OCI-LY1 (cell line): ENCODE results near the gene VSX2.

Experiments used
- H2AFZ ChIP-seq: fragments of 200-600 bp; sonication (generic), shearing (Covaris generic); 2 replicates; pipeline ENCODE4 v1.6.0; 2014; ENCODE audit warnings: antibody characterized with exemption, mild to moderate bottlenecking, low read length
- H3F3A ChIP-seq: fragments of 200-600 bp; sonication (generic), shearing (Covaris generic); 2 replicates; pipeline ENCODE4 v1.6.0; 2014; ENCODE audit warnings: mild to moderate bottlenecking, antibody characterized with exemption, low read length, moderate library complexity; ENCODE audit not compliant: insufficient read depth
- H3K27ac ChIP-seq: fragments of 200-600 bp; sonication (generic); 2 replicates; pipeline ENCODE4 v1.5.1; 2014; ENCODE audit warnings: low read length, mixed run types, mild to moderate bottlenecking, low read depth; ENCODE audit not compliant: poor library complexity, severe bottlenecking
- H3K27me3 ChIP-seq: fragments of 200-600 bp; sonication (generic); 2 replicates; pipeline ENCODE4 v1.6.0; 2014; ENCODE audit warnings: antibody characterized with exemption, mild to moderate bottlenecking, low read length, moderate library complexity; ENCODE audit not compliant: insufficient read depth
- H3K36me3 ChIP-seq: fragments of 200-600 bp; sonication (generic); 2 replicates; pipeline ENCODE4 v1.6.1; 2014; ENCODE audit warnings: mild to moderate bottlenecking, antibody characterized with exemption, low read length, moderate library complexity, mixed read lengths; ENCODE audit not compliant: insufficient read depth
- H3K4me1 ChIP-seq: fragments of 200-600 bp; sonication (generic); 2 replicates; pipeline ENCODE4 v1.5.1; 2014; ENCODE audit warnings: mild to moderate bottlenecking, low read length, moderate library complexity; ENCODE audit not compliant: insufficient read depth, severe bottlenecking
- H3K4me2 ChIP-seq: fragments of 200-600 bp; sonication (generic), shearing (Covaris generic); 2 replicates; pipeline ENCODE4 v1.6.1; 2014; ENCODE audit warnings: low read length
- H3K4me3 ChIP-seq: fragments of 200-600 bp; sonication (generic); 2 replicates; pipeline ENCODE4 v1.5.1; 2014; ENCODE audit warnings: low read length, low read depth, mild to moderate bottlenecking, mixed read lengths; ENCODE audit not compliant: poor library complexity, severe bottlenecking
- H3K79me2 ChIP-seq: fragments of 200-600 bp; shearing (Covaris generic); 2 replicates; pipeline ENCODE4 v1.6.1; 2016; ENCODE audit warnings: mixed run types, low read length, mixed read lengths; ENCODE audit not compliant: insufficient read depth
- H3K9ac ChIP-seq: fragments of 200-600 bp; sonication (generic), shearing (Covaris generic); 2 replicates; pipeline ENCODE4 v1.6.1; 2014; ENCODE audit warnings: mild to moderate bottlenecking, low read length, mixed read lengths
- H3K9me2 ChIP-seq: fragments of 200-600 bp; sonication (generic), shearing (Covaris generic); 2 replicates; pipeline ENCODE4 v1.6.1; 2014; ENCODE audit warnings: low read depth, mild to moderate bottlenecking, low read length, mixed read lengths
- H3K9me3 ChIP-seq: fragments of 200-600 bp; shearing (Covaris generic); 2 replicates; pipeline ENCODE4 v1.6.1; 2014; ENCODE audit warnings: low read length, mixed read lengths
- H4K20me1 ChIP-seq: fragments of 200-600 bp; sonication (generic), shearing (Covaris generic); 2 replicates; pipeline ENCODE4 v1.6.0; 2016; ENCODE audit warnings: mild to moderate bottlenecking, low read length; ENCODE audit not compliant: insufficient read depth
- EZH2 ChIP-seq: fragments of 200-600 bp; sonication (generic), shearing (Covaris generic); IDR thresholded peaks from 2 replicates; pipeline ENCODE4 v1.8.0; 2017; ENCODE audit warnings: borderline replicate concordance, mixed run types, mild to moderate bottlenecking, antibody characterized with exemption, low read length, moderate library complexity, mixed read lengths
- TF ChIP-seq, protein P1 (sequence below): fragments of 200-600 bp; sonication (generic), shearing (Covaris generic); IDR thresholded peaks from 2 replicates; pipeline ENCODE4 v1.5.1; 2017; ENCODE audit warnings: mild to moderate bottlenecking, antibody characterized with exemption, low read length, moderate library complexity, mixed read lengths

VSX2 gene

GRCh38 chr14:74308695-74309094 is 69.4 kb downstream of the VSX2 start:
- Histone ChIP-seq H3K36me3 (no peaks in the 10 kb centered on the region), H3F3A (no peaks in the 10 kb centered on the region), H3K79me2 (no peaks in the 10 kb centered on the region), H3K4me3 (no peak overlapping the region), H3K9ac (no peak overlapping the region), H4K20me1 (no peaks in the 10 kb centered on the region), H3K4me2 (no peak overlapping the region), H3K9me2 (no peaks in the 10 kb centered on the region), H3K27ac (no peak overlapping the region), H3K27me3 (no peaks in the 10 kb centered on the region), H3K9me3 (no peaks in the 10 kb centered on the region), H3K4me1 (no peaks in the 10 kb centered on the region), H2AFZ (no peak overlapping the region)
- TF ChIP-seq, protein P1, sequence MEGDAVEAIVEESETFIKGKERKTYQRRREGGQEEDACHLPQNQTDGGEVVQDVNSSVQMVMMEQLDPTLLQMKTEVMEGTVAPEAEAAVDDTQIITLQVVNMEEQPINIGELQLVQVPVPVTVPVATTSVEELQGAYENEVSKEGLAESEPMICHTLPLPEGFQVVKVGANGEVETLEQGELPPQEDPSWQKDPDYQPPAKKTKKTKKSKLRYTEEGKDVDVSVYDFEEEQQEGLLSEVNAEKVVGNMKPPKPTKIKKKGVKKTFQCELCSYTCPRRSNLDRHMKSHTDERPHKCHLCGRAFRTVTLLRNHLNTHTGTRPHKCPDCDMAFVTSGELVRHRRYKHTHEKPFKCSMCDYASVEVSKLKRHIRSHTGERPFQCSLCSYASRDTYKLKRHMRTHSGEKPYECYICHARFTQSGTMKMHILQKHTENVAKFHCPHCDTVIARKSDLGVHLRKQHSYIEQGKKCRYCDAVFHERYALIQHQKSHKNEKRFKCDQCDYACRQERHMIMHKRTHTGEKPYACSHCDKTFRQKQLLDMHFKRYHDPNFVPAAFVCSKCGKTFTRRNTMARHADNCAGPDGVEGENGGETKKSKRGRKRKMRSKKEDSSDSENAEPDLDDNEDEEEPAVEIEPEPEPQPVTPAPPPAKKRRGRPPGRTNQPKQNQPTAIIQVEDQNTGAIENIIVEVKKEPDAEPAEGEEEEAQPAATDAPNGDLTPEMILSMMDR, result no peak

GRCh38 chr14:74309125-74310022 is 70.1 kb downstream of the VSX2 start:
- TF ChIP-seq, protein P1, result no peak
- no peak for TF ChIP-seq EZH2
- no peaks in the 10 kb centered on the region for H3K36me3 ChIP-seq
- no peak overlapping the region for H3K27ac ChIP-seq
- H4K20me1 ChIP-seq, result no peaks in the 10 kb centered on the region
- H3K4me3 ChIP-seq, result no peak overlapping the region
- H3K27me3 ChIP-seq, result no peaks in the 10 kb centered on the region
- no peaks in the 10 kb centered on the region for H3K9me3 ChIP-seq
- no peak overlapping the region for H3K9ac ChIP-seq
- H3K4me2 ChIP-seq, result no peak overlapping the region
- no peak overlapping the region for H2AFZ ChIP-seq
- H3K4me1 ChIP-seq, result no peaks in the 10 kb centered on the region
- no peaks in the 10 kb centered on the region for H3K9me2 ChIP-seq
- no peaks in the 10 kb centered on the region for H3K79me2 ChIP-seq
- H3F3A ChIP-seq, result no peaks in the 10 kb centered on the region

DNA sequence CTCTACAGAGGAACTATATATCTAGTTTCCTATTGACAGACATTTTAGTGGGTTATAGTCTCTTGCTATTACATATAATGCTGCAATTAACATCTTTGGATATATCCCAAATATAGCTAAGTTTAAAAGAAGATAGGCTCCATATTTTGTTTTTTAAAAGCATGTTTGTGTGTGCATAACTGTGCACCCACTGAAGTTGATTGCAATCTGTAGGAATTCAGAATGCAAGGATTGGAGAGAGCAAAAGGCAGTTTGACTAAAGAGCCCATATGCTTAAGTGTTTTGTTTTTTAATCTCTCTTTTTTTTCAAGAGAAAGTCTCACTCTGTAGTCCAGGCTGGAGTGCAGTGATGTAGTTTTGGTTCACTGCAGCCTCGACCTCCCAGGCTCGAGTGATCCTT is 72.9 kb downstream of the VSX2 start:
- no peaks in the 10 kb centered on the region for H3K9me2 ChIP-seq
- TF ChIP-seq, protein P1, result no peak
- TF ChIP-seq EZH2, result no peak
- H4K20me1 ChIP-seq, result no peaks in the 10 kb centered on the region
- H3K36me3 ChIP-seq, result no peaks in the 10 kb centered on the region
- no peak overlapping the region for H3K9ac ChIP-seq
- no peak overlapping the region for H2AFZ ChIP-seq
- H3K4me1 ChIP-seq, result no peaks in the 10 kb centered on the region
- H3K27ac ChIP-seq, result no peak overlapping the region
- no peaks in the 10 kb centered on the region for H3F3A ChIP-seq
- H3K27me3 ChIP-seq, result no peaks in the 10 kb centered on the region
- H3K4me3 ChIP-seq, result no peak overlapping the region
- no peaks in the 10 kb centered on the region for H3K79me2 ChIP-seq
- H3K4me2 ChIP-seq, result no peak overlapping the region
- H3K9me3 ChIP-seq, result no peaks in the 10 kb centered on the region
